Ishikawa (cell line): ENCODE results near the gene COL13A1.

Experiments used
- CEBPB ChIP-seq: IDR thresholded peaks from 2 replicates; pipeline ENCODE4 v1.6.1; 2012
- EP300 ChIP-seq: IDR thresholded peaks from 2 replicates; pipeline ENCODE4 v1.6.1; 2012; ENCODE audit warnings: borderline replicate concordance
- NFIC ChIP-seq: IDR thresholded peaks from 2 replicates; pipeline ENCODE4 v1.6.1; 2012
- TAF1 ChIP-seq: IDR thresholded peaks from 2 replicates; pipeline ENCODE4 v1.6.1; 2012; ENCODE audit warnings: low read depth, mild to moderate bottlenecking

GRCh38 chr10:69994262-69994661, 192.6 kb downstream of the COL13A1 start:
- TF ChIP-seq EP300 (no peak), CEBPB (no peak), NFIC (no peak), TAF1 (no peak)
